HEK293 (cell line): Measurements from ENCODE around the gene FOLR2.

Experiments
- CTCF ChIA-PET: fragments of 350-600 bp; formaldehyde crosslinking; extraction: SDS; loops from one replicate; lab custom pipeline; 2021; ENCODE audit warnings: antibody characterized with exemption; lab: Yijun Ruan, JAX
- POLR2A ChIA-PET: fragments of 300-600 bp; formaldehyde crosslinking; extraction: SDS; loops from one replicate; lab custom pipeline; 2020; ENCODE audit warnings: antibody characterized with exemption, inconsistent platforms; lab: Yijun Ruan, JAX
- H3K27ac ChIP-seq: fragments of 200-500 bp; sonication (Bioruptor generic); 2 replicates; pipeline ENCODE4 v1.5.1; 2014; ENCODE audit warnings: low read depth, low read length, control low read depth, inconsistent platforms; ENCODE audit errors: extremely low read depth
- H3K36me3 ChIP-seq, 2 experiments: fragments of 200-500 bp in 1 of 2; sonication (Bioruptor generic) in 1 of 2; 1 replicate in 1 of 2; 2 replicates in 1 of 2; pipeline ENCODE4 v1.5.1; 2014 to 2017; ENCODE audit warnings: inconsistent platforms in 2 of 2, low read length in 2 of 2; ENCODE audit not compliant: control insufficient read depth in 2 of 2, insufficient read depth in 1 of 2
- H3K4me1 ChIP-seq: fragments of 200-500 bp; sonication (Bioruptor generic); 2 replicates; pipeline ENCODE4 v1.5.1; 2014; ENCODE audit warnings: mild to moderate bottlenecking, low read length, inconsistent platforms; ENCODE audit not compliant: control insufficient read depth, insufficient read depth
- H3K4me3 ChIP-seq: 2 replicates; pipeline ENCODE4 v1.5.1; 2011; ENCODE audit warnings: low read depth, mild to moderate bottlenecking, control low read depth, low read length, moderate library complexity
- H3K9me3 ChIP-seq: fragments of 200-500 bp; sonication (Bioruptor generic); 2 replicates; pipeline ENCODE4 v1.5.1; 2014; ENCODE audit warnings: low read depth, low read length, inconsistent platforms; ENCODE audit not compliant: control insufficient read depth, insufficient read depth
- CTCF ChIP-seq: fragments of 450-650 bp; formaldehyde crosslinking; IDR thresholded peaks from 2 replicates; pipeline ENCODE4 v1.5.1; 2016; ENCODE audit warnings: missing biosample characterization, missing genetic modification characterization
- GLIS1 ChIP-seq: fragments of 450-650 bp; formaldehyde crosslinking; IDR thresholded peaks from 2 replicates; pipeline ENCODE4 v1.5.1; 2016; ENCODE audit warnings: missing biosample characterization, missing genetic modification characterization
- KLF8 ChIP-seq: fragments of 450-650 bp; formaldehyde crosslinking; IDR thresholded peaks from 2 replicates; pipeline ENCODE4 v1.5.1; 2016; ENCODE audit warnings: missing biosample characterization, missing genetic modification characterization
- ZNF140 ChIP-seq: fragments of 450-650 bp; formaldehyde crosslinking; IDR thresholded peaks from 2 replicates; pipeline ENCODE4 v1.5.1; 2016; ENCODE audit warnings: missing biosample characterization, missing genetic modification characterization
- ZNF555 ChIP-seq: fragments of 450-650 bp; formaldehyde crosslinking; conservative IDR thresholded peaks from 2 replicates; pipeline ENCODE4 v1.5.1; 2017; ENCODE audit warnings: missing biosample characterization, mild to moderate bottlenecking, missing genetic modification characterization, inconsistent platforms
- ZNF621 ChIP-seq: fragments of 450-650 bp; formaldehyde crosslinking; IDR thresholded peaks from 2 replicates; pipeline ENCODE4 v1.5.1; 2017; ENCODE audit warnings: missing biosample characterization, missing genetic modification characterization
- ZNF777 ChIP-seq: fragments of 450-650 bp; formaldehyde crosslinking; IDR thresholded peaks from 2 replicates; pipeline ENCODE4 v1.5.1; 2017; ENCODE audit warnings: missing biosample characterization, missing genetic modification characterization, borderline replicate concordance
- TF ChIP-seq, protein P1 (sequence below): fragments of 450-650 bp; formaldehyde crosslinking; IDR thresholded peaks from 2 replicates; pipeline ENCODE4 v1.5.1; 2016; ENCODE audit warnings: missing biosample characterization, missing genetic modification characterization, borderline replicate concordance
- TF ChIP-seq, protein P2 (sequence below): fragments of 450-650 bp; formaldehyde crosslinking; IDR thresholded peaks from 2 replicates; pipeline ENCODE4 v1.5.1; 2016; ENCODE audit warnings: missing biosample characterization, missing genetic modification characterization

The FOLR2 gene

DNA sequence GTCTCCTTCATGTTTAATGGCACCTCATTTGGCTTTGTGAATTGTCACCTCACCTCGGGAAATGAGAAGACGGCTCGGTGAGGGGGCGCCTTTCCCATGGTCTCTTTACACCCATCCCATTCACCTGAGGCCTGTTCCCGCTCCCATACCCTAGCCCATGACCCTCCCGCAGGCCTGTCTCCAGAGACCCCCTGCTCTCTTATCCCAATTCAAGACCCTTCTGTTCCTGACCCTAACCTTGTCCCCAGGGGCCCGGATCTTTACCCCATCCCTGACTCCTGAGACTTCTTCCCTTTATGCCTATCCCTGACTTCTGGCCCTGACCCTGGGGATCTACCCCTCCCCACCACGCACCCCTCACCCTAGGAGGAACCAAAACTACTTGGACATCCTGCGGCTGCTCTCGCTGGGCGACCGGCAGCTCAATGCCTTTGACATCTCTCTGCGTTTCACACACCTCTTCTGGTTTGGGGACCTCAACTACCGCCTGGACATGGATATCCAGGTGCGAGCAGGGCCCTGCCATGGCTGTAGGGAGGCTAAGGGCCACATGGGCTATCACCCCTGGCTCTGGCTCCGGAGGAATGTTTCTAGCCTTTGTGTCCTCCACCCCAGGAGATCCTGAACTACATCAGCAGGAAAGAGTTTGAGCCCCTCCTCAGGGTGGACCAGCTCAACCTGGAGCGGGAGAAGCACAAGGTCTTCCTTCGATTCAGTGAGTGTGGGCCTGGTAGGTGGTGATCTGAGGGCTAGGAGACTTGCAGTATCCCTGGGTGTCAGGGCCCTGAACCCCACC lies 15.9 kb downstream of the FOLR2 start:
- no peak for TF ChIP-seq KLF8 (tag by site-specific recombination)
- TF ChIP-seq, protein P1, sequence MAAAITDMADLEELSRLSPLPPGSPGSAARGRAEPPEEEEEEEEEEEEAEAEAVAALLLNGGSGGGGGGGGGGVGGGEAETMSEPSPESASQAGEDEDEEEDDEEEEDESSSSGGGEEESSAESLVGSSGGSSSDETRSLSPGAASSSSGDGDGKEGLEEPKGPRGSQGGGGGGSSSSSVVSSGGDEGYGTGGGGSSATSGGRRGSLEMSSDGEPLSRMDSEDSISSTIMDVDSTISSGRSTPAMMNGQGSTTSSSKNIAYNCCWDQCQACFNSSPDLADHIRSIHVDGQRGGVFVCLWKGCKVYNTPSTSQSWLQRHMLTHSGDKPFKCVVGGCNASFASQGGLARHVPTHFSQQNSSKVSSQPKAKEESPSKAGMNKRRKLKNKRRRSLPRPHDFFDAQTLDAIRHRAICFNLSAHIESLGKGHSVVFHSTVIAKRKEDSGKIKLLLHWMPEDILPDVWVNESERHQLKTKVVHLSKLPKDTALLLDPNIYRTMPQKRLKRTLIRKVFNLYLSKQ (tag by site-specific recombination): no peak
- TF ChIP-seq, all 188 proteins: peak for 0
- Histone ChIP-seq H3K4me1 (no peaks in the 10 kb centered on the region), H3K36me3 (peaks cover 0 to 100% of the 10 kb centered on the region in 2 experiments; a peak in 2 of 3 replicates), H3K9me3 (no peaks in the 10 kb centered on the region), H3K27ac (no peak overlapping the region), H3K4me3 (no peak overlapping the region)
- CTCF ChIA-PET: no interaction called here
- POLR2A ChIA-PET: interaction anchor here (1.7 kb wide), 1 partner anchor 9 kb away, joined by 9 read pairs; no protein-coding TSS in a partner anchor

DNA sequence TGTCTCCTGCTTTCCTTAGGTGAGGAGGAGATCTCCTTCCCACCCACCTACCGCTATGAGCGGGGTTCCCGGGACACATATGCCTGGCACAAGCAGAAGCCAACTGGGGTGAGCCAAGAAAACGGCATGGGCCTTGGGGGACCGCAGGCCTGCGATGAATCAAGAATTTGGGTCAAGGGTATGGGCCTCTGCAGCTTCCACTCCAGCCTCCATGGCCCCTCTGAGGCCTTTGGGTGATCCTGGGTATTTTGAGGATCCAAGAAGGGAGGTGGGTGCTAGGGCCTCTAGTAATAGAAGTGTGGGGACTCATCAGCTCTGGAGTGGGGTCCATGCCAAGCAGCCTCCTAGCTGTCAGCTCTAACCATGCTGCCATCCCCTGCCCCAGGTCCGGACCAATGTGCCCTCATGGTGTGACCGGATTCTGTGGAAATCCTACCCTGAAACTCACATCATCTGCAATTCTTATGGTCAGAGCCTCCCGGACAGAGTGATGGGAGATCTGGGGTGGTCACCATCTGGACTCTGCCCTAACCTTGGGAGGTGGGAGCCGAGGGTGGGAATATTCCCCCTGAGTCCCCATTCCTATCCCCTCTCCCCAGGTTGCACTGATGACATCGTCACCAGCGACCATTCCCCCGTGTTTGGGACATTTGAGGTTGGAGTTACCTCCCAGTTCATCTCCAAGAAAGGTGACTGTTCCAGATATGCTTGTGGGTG lies 16.6 kb downstream of the FOLR2 start:
- H3K36me3 ChIP-seq: peaks cover 0 to 98% of the 10 kb centered on the region in 2 experiments; a peak in 2 of 3 replicates
- no peak for TF ChIP-seq ZNF140
- no peak for TF ChIP-seq ZNF555 (tag by site-specific recombination)
- TF ChIP-seq CTCF: no peak
- TF ChIP-seq, all 188 proteins: peak for 0
- ChIA-PET CTCF (no interaction called here), POLR2A (interaction anchor here (1.7 kb wide), 1 partner anchor 10 kb away, joined by 9 read pairs; no protein-coding TSS in a partner anchor)
- Histone ChIP-seq H3K9me3 (no peaks in the 10 kb centered on the region), H3K27ac (no peak overlapping the region), H3K4me1 (no peaks in the 10 kb centered on the region), H3K4me3 (no peak overlapping the region)

DNA sequence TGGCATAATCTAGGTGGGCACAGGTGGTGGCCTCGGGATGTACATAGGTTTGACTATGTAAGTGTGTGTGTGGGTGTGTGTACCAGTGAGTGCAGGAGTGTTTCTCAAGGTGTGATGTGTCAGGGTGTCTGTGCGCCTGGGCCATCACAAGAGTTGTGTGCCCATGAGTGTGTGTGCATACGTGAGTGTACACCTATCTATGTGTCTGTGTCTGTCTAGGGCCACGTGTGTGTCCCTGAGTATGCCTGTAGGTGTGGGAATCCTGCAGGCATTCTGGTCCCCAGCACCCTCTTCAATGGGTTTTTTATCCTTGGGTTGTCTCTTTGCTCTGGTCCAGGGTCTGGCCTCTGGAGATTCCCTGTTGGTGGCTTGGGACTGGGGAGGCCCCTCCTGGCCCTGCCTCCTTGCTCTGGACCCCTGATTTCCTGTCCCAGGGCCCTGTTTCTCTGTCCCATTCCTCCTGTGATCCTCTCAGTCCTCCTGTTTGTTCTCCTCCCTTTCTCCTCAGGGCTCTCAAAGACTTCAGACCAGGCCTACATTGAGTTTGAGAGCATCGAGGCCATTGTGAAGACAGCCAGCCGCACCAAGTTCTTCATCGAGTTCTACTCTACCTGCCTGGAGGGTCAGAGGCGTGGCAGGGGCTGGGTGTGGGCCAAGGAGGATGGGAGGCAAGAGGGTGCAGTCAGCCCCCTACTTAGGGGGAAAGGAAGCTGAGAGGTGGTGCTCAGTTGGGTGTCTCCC lies 17.3 kb downstream of the FOLR2 start:
- CTCF ChIA-PET: interaction anchor here (0.6 to 0.9 kb wide), 4 partner anchors 27 to 257 kb away, joined by 3 to 5 read pairs (median 3); no protein-coding TSS in a partner anchor
- TF ChIP-seq, protein P2, sequence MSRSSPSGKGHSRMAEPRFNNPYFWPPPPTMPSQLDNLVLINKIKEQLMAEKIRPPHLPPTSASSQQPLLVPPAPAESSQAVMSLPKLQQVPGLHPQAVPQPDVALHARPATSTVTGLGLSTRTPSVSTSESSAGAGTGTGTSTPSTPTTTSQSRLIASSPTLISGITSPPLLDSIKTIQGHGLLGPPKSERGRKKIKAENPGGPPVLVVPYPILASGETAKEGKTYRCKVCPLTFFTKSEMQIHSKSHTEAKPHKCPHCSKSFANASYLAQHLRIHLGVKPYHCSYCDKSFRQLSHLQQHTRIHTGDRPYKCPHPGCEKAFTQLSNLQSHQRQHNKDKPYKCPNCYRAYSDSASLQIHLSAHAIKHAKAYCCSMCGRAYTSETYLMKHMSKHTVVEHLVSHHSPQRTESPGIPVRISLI (tag by site-specific recombination): no peak
- TF ChIP-seq ZNF777 (tag by site-specific recombination): no peak
- TF ChIP-seq GLIS1 (tag by site-specific recombination): no peak
- TF ChIP-seq ZNF621 (tag by site-specific recombination): no peak
- H3K27ac ChIP-seq: no peak overlapping the region
- no peak overlapping the region for H3K4me3 ChIP-seq
- POLR2A ChIA-PET: no interaction called here
- peaks cover 0 to 98% of the 10 kb centered on the region in 2 experiments; a peak in 2 of 3 replicates for H3K36me3 ChIP-seq
- H3K4me1 ChIP-seq: no peaks in the 10 kb centered on the region
- no peaks in the 10 kb centered on the region for H3K9me3 ChIP-seq
